Effector memory CD8-positive, alpha-beta T cell (primary cell): ENCODE measurements around the gene APBB2.
A peak's percentile ranks its signal among the peaks of the same experiment; 100 is the strongest.
"Not testable (repeated sequence)": the region's sequence is repeated elsewhere in the genome, so short reads cannot be mapped to it uniquely, and the experiment has no call there.

Source experiments
- ATAC-seq: fragments of 150-1000 bp; cut with Tn5 transposase; replicated peaks from 2 replicates; pipeline ENCODE4 v1.10.0; 2021; ENCODE audit warnings: mild to moderate bottlenecking, moderate library complexity
- DNase-seq, 3 experiments: peaks; one replicate each; pipeline ENCODE4 v3.0.0; 2021
- H3K27ac Mint-ChIP-seq, 2 donors: one replicate each; pipeline ENCODE4 v1.8.0; 2022; ENCODE audit warnings: mild to moderate bottlenecking in 2 of 2, mixed read lengths in 2 of 2, moderate library complexity in 2 of 2
- H3K27me3 Mint-ChIP-seq, 2 donors: one replicate each; pipeline ENCODE4 v1.8.0; 2022; ENCODE audit warnings: mixed read lengths in 2 of 2
- H3K36me3 Mint-ChIP-seq: one replicate; pipeline ENCODE4 v1.8.0; 2022; ENCODE audit warnings: mild to moderate bottlenecking, moderate library complexity, mixed read lengths; ENCODE audit not compliant: insufficient read depth
- H3K4me1 Mint-ChIP-seq, 2 donors: one replicate each; pipeline ENCODE4 v1.8.0; 2022; ENCODE audit warnings: low read depth in 2 of 2, mixed read lengths in 2 of 2
- H3K4me3 Mint-ChIP-seq, 2 donors: one replicate each; pipeline ENCODE4 v1.8.0; 2022; ENCODE audit warnings: mild to moderate bottlenecking in 2 of 2, mixed read lengths in 2 of 2, moderate library complexity in 2 of 2
- H3K9me3 Mint-ChIP-seq, 2 donors: one replicate each; pipeline ENCODE4 v1.8.0; 2022; ENCODE audit warnings: mixed read lengths in 2 of 2

APBB2 gene

DNA sequence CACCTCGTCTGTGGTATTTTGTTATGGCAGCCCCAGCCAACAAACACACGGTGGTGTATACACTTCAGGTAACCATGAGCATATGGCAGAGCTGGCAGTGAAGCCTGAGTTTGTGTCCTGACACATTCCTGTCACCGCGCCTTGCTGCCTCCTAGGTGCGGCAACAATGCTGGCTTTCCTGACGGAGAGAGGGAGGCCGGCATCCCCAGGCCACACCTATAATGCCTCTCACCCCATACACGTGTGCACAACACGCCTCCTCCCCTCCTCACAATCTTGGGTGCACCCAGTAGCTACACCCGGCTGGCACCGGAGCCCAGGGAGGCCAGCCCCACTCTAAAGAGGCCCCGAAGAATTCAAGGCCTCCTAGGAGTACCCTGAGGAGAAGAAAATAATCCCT, 306.0 kb downstream of the APBB2 start:
- Mint-ChIP-seq H3K27ac (no peak overlapping the region), H3K9me3 (no peaks in the 10 kb centered on the region), H3K36me3 (no peaks in the 10 kb centered on the region), H3K4me3 (no peak overlapping the region), H3K27me3 (peaks cover 0 to 30% of the 10 kb centered on the region in 2 donors), H3K4me1 (peaks cover 4 to 12% of the 10 kb centered on the region in 2 donors)
- no peak for DNase-seq
- ATAC-seq = no peak

DNA sequence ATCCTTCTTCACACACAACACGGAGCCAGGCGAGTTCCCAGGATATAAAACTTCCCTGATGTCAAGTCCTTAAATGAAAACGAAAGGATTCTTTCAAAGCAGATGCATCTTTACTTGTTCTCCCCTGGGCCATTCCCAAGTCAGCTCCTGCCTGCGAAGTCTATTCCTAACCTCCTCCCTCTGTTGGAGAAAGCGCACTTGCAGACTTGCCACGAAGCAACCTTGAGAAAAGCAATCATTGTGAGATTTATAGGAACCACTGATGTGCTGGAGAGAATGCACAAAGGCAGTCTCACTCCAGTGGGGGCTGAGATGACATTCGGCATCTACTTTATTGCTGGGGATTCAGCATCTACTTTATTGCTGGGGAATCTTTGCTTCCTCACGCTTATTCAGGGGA, 308.9 kb downstream of the APBB2 start:
- DNase-seq (no peak), ATAC-seq (no peak)
- no peaks in the 10 kb centered on the region for H3K9me3 Mint-ChIP-seq
- H3K36me3 Mint-ChIP-seq = no peaks in the 10 kb centered on the region
- H3K4me1 Mint-ChIP-seq = peaks cover 4 to 12% of the 10 kb centered on the region in 2 donors
- no peak overlapping the region for H3K27ac Mint-ChIP-seq
- H3K27me3 Mint-ChIP-seq = peaks cover 5 to 30% of the 10 kb centered on the region in 2 donors
- H3K4me3 Mint-ChIP-seq = no peak overlapping the region

- not testable (repeated sequence) for ATAC-seq, H3K4me3 Mint-ChIP-seq, H3K36me3 Mint-ChIP-seq, H3K27me3 Mint-ChIP-seq, H3K9me3 Mint-ChIP-seq, H3K27ac Mint-ChIP-seq, DNase-seq, H3K4me1 Mint-ChIP-seq
Observed at GRCh38 chr4:40900531-40900930, 313.8 kb downstream of the APBB2 start.

GRCh38 chr4:40897557-40898203, 316.7 kb downstream of the APBB2 start:
- Mint-ChIP-seq H3K4me1 (peaks cover 3 to 5% of the 10 kb centered on the region in 2 donors), H3K27me3 (peaks cover 5 to 15% of the 10 kb centered on the region in 2 donors), H3K27ac (no peak overlapping the region), H3K36me3 (no peaks in the 10 kb centered on the region), H3K9me3 (no peaks in the 10 kb centered on the region), H3K4me3 (no peak overlapping the region)
- ATAC-seq = no peak
- peak; percentile 10 to 35 (median 27) for DNase-seq

- H3K27me3 Mint-ChIP-seq = peaks cover 7 to 15% of the 10 kb centered on the region in 2 donors
- H3K9me3 Mint-ChIP-seq = no peaks in the 10 kb centered on the region
- DNase-seq (no peak), ATAC-seq (no peak)
- H3K4me3 Mint-ChIP-seq = no peak overlapping the region
- H3K36me3 Mint-ChIP-seq = peaks cover 4% of the 10 kb centered on the region
- H3K4me1 Mint-ChIP-seq = no peaks in the 10 kb centered on the region
- H3K27ac Mint-ChIP-seq = peak overlapping the region in 1 of 2 donors; percentile 1
Observed at GRCh38 chr4:40890764-40891163, 323.6 kb downstream of the APBB2 start.

DNA sequence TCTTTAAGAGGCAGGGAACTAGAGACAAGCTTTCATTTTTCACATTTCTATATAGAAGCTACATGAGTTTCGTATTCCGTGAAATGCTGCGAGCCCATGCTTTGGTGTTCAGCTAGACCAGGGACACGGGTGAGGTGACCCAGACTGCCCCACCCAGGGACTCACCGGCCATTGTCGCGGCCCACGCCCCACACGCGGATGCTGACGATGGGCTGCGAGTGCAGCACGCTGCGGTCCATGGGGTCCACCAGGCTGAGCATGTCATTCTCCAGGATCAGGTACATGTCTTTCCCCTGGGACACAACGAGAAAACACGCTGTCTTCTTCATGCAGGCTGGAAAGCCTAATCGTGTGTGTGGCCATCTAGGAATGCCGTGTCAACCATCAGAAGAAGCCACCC, 324.1 kb downstream of the APBB2 start:
- H3K27me3 Mint-ChIP-seq = peaks cover 7 to 13% of the 10 kb centered on the region in 2 donors
- ATAC-seq = no peak
- H3K27ac Mint-ChIP-seq = peak overlapping the region in 1 of 2 donors; percentile 39
- DNase-seq = no peak
- peaks cover 4% of the 10 kb centered on the region for H3K36me3 Mint-ChIP-seq
- no peaks in the 10 kb centered on the region for H3K4me1 Mint-ChIP-seq
- no peaks in the 10 kb centered on the region for H3K9me3 Mint-ChIP-seq
- H3K4me3 Mint-ChIP-seq = no peak overlapping the region

DNA sequence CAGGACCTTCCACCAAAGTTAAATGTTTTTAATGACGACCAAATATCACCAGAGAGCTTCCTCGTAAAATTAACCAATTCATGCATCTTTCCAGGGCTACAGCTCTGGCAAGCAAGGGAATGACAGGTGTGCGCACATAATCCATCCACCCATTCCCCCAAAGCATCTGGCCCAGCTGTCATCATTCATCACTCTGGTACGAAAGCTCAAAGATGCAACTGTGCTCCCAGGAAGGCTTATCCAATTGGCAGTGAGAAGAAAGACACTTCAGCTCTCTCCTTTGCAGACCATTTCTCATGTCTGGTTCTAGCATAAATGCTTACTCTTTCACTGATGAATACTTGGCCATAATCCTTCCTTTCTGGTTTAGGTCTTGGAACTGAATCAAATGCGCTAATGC, 325.4 kb downstream of the APBB2 start:
- ATAC-seq = no peak
- no peak overlapping the region for H3K4me3 Mint-ChIP-seq
- no peak for DNase-seq

GRCh38 chr4:40887764-40888131, 326.6 kb downstream of the APBB2 start:
- no peak overlapping the region for H3K4me3 Mint-ChIP-seq

More for the DNA sequence above, 325.4 kb downstream of the APBB2 start:
- H3K27me3 Mint-ChIP-seq = peaks cover 12 to 18% of the 10 kb centered on the region in 2 donors
- peaks cover 4% of the 10 kb centered on the region for H3K36me3 Mint-ChIP-seq
- no peaks in the 10 kb centered on the region for H3K9me3 Mint-ChIP-seq
- no peak overlapping the region for H3K27ac Mint-ChIP-seq
- H3K4me1 Mint-ChIP-seq = no peaks in the 10 kb centered on the region

DNA sequence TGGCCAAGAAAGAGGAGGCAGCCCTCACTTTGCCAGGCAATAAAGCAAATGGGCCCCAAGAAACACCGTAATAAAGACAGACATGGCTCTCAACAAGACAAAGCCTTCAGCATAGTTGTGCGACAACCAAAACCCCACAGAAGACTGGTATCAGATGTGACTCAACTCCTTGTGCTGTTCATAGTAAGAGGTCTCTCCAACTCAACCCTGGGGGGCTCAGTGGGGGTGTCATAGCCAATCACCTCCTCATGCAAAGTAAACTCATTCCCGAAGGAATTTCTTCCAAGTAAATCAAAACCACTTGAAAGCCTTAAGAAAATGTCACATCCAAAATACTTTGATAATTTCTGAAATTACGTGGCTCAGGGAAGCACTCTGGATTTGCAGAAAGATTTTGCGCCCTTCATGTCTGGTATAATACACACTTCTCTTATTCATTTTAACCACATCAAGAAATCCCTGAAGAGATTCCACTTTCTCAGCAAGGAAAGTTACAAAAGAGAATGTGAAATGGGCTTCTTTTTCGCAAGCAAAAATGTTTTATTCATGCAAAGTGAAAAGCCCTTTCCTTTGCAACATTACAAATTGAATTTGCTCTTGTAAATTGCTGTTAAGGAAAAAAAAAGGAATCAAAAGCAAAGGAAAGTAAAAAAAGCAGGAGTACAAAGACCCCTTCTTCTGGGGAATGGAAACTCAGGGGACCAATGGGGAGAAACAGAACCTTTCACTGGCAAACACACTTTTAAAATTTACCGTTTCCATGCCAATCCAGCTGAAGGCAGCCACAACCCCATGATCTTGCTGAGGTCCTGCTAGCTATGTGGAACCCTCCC, 327.2 kb downstream of the APBB2 start:
- H3K4me3 Mint-ChIP-seq = no peak overlapping the region

More at GRCh38 chr4:40887764-40888131, 326.6 kb downstream of the APBB2 start:
- DNase-seq (no peak), ATAC-seq (no peak)
- H3K36me3 Mint-ChIP-seq = peaks cover 4% of the 10 kb centered on the region
- H3K4me1 Mint-ChIP-seq = no peaks in the 10 kb centered on the region
- no peak overlapping the region for H3K27ac Mint-ChIP-seq
- peaks cover 14 to 25% of the 10 kb centered on the region in 2 donors for H3K27me3 Mint-ChIP-seq
- H3K9me3 Mint-ChIP-seq = no peaks in the 10 kb centered on the region

GRCh38 chr4:40881851-40882250, 332.5 kb downstream of the APBB2 start:
- H3K36me3 Mint-ChIP-seq = no peaks in the 10 kb centered on the region
- H3K4me3 Mint-ChIP-seq = peak overlapping the region in 1 of 2 donors; percentile 3
- H3K27me3 Mint-ChIP-seq = peaks cover 49 to 56% of the 10 kb centered on the region in 2 donors
- peaks cover 0 to 2% of the 10 kb centered on the region in 2 donors for H3K4me1 Mint-ChIP-seq
- DNase-seq (no peak), ATAC-seq (no peak)
- H3K9me3 Mint-ChIP-seq = no peaks in the 10 kb centered on the region
- H3K27ac Mint-ChIP-seq = no peak overlapping the region

More for the DNA sequence above, 327.2 kb downstream of the APBB2 start:
- no peak for DNase-seq
- Mint-ChIP-seq H3K27me3 (peaks cover 20 to 31% of the 10 kb centered on the region in 2 donors), H3K4me1 (peaks cover 0 to 2% of the 10 kb centered on the region in 2 donors), H3K27ac (no peak overlapping the region), H3K9me3 (no peaks in the 10 kb centered on the region), H3K36me3 (peaks cover 4% of the 10 kb centered on the region)
- no peak for ATAC-seq

- Mint-ChIP-seq H3K27me3 (peaks cover 49 to 57% of the 10 kb centered on the region in 2 donors), H3K4me1 (peaks cover 0 to 2% of the 10 kb centered on the region in 2 donors), H3K9me3 (no peaks in the 10 kb centered on the region), H3K27ac (no peak overlapping the region), H3K4me3 (no peak overlapping the region), H3K36me3 (no peaks in the 10 kb centered on the region)
- DNase-seq (no peak), ATAC-seq (no peak)
Observed at GRCh38 chr4:40881096-40881495, 333.2 kb downstream of the APBB2 start.

- H3K4me1 Mint-ChIP-seq = peaks cover 0 to 5% of the 10 kb centered on the region in 2 donors
- no peaks in the 10 kb centered on the region for H3K9me3 Mint-ChIP-seq
- ATAC-seq (no peak), DNase-seq (no peak)
- H3K27ac Mint-ChIP-seq = no peak overlapping the region
- H3K4me3 Mint-ChIP-seq = no peak overlapping the region
- H3K36me3 Mint-ChIP-seq = no peaks in the 10 kb centered on the region
- peaks cover 41 to 42% of the 10 kb centered on the region in 2 donors for H3K27me3 Mint-ChIP-seq
Observed at GRCh38 chr4:40878548-40879055, 335.7 kb downstream of the APBB2 start.

- ATAC-seq (no peak), DNase-seq (no peak)
- Mint-ChIP-seq H3K9me3 (no peaks in the 10 kb centered on the region), H3K27ac (no peak overlapping the region), H3K4me3 (no peak overlapping the region), H3K27me3 (peaks cover 36 to 37% of the 10 kb centered on the region in 2 donors), H3K36me3 (no peaks in the 10 kb centered on the region), H3K4me1 (peaks cover 0 to 3% of the 10 kb centered on the region in 2 donors)
Observed at GRCh38 chr4:40877081-40877480, 337.3 kb downstream of the APBB2 start.
